Activated T-cell treated with anti-CD3 and anti-CD28 coated beads for 24 hours (primary cell): Measurements from ENCODE around the gene TNNT1.

ENCODE experiments used
- DNase-seq: peaks from one replicate; pipeline ENCODE4 v3.0.0-alpha.2; 2020; ENCODE audit warnings: low read depth

Gene TNNT1

DNA sequence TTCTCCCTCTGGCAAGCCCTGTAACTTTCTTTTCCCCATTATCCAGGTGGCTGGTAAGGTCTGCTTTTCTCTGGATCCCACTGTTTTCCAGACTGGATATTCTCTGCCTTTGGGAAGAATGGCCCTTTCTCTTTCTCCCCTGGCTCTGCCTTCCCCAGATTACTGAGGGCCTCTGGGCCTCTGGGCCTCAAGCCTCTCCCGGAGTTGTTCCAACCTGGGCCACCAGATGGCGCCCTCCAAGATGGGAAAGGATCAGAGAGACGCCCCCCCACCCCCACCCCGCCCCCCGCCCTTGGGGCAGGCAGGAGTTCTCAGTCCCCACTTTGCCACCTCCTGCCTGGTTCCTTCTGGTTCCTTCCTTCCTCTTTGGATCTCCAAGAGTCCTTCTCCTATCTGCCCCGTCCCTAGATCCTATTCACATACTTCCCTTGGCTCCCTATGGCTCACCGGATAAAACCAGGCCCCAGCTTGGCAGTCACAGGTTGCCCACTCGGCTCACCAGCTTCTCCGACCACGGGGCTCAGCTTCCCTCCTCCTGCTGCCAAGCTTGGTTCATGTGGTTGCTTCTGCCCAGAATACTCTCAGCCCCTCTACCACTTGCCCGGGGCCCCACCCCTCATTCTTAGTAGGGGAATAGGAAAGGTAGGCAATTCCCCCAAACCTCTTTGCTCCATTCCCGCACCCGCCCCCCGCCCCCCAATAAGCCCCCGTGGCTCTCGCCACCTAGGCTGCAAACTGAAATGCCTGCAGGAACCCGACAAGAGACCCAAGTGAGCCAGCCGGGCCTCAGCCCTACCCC is 60.3 kb downstream of the TNNT1 start:
- DNase-seq, result peak; percentile 73

DNA sequence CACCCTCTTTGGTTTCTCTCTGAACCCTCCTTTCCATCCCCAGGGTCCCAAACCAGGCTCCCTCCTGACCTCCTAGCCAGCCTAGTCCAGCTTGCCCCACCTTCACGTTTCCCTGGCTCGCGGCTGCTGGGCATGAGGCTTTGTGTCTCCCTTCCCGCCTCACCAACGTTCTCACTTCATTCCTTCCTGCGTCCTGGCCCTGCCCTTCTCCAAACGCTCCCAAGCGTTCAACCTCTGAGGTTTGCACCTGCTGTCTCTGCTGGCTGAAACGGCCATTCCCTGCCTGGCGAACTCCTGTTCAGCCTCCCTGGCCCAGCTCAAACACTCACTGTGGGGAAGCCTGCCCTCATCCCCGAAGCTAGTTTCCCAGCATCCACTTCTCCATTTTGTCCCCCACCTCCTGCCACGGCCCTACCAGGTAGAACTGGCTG is 61.0 kb downstream of the TNNT1 start:
- DNase-seq, result no peak

DNA sequence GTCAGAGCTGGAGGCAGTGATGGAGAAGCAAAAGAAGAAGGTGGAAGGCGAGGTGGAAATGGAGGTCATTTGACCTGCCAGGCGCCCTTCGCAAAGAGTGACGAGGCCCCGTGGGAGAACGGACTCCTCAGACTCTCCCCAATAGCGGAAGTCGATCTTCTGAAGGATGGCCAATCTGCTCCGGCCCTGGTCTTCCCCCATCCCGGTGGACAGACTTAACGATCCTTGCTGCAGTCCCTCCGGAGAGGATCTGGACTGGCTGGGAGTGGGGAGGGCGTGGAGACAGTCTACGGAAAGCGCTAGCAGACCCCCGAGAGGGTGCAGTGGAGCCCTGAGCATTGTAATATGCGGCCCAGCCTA is 61.5 kb downstream of the TNNT1 start:
- DNase-seq, result no peak

DNA sequence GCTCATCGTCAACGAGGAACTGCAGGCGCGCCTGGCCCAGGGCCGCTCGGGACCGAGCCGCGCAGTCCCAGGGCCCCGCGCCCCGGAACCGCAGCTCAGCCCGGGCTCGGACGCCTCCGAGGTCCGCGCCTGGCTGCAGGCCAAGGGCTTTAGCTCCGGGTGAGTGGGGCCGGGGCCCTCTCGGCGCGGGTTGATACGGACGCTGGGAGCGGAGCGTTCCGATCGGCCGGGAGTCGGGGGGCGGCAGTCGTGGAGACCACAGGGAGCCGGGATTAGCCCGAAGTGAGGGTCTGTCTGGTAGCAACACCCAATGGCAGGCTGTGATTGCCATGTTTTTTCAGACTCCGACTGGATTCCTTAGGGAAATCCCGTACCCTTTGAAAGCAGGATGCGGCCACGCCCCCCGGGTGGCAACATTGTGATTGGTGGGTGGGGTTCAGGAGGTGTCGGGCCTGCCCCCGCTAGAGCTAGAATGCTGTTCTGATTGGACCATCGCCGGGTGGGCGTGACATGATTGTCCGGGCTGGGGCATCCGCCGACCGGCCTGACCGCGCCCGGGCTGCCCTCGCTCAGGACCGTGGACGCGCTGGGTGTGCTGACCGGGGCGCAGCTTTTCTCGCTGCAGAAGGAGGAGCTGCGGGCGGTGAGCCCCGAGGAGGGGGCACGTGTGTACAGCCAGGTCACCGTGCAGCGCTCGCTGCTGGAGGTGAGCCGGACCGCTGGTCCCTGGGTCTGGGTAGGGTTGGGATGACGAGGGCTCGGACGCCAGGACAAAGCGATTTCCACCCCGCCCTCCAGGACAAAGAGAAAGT is 62.1 kb downstream of the TNNT1 start:
- DNase-seq, result peak; percentile 42

DNA sequence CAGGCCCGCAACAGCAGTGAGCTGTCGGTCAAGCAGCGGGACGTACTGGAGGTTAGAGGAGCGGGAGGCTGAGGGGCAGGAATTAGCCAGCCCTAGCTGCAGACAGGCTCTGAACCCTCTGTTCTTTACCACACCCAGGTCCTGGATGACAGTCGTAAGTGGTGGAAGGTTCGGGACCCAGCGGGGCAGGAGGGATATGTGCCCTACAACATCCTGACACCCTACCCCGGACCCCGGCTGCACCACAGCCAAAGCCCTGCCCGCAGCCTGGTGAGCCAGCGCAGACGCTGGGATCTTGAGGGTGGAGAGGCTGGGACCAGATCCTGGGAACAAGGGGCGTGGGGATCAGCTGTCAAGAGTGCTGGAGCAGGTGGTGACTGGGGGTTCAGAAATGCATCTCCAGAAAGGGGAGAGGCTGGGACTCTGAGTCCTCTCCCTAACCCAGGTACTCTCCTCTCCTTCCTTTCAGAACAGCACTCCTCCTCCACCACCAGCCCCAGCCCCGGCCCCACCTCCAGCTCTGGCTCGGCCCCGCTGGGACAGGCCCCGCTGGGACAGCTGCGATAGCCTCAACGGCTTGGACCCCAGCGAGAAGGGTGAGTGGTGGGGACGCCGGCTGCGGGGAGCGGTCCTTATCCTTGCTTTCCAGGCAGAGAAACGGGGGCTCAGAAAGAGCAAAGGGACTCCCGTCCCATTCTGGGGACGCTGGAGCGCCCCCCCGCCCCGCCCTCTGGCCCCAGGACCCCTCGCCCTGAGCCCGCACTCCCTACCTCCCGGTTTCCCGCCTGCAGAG is 62.9 kb downstream of the TNNT1 start:
- DNase-seq, result no peak

DNA sequence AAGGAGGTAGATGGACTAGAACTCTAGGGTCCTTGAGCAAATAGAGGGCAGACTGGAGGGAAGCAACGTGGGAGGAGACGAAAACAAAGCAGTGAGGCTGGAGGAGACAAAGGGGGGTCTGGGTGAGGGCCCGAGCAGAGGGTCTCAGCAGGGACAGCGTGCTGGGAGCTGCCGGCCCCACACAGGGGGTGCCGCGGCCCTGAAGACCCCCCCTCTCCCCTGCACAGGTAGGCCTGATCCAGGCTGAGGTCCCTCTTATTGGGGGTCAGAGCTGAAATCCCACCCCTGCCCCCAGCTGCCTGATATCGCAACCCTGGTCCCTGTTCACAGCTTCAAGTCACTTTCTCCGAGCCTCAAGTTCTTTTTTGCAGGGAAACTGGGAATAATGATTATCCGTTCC is 64.6 kb downstream of the TNNT1 start:
- no peak for DNase-seq

DNA sequence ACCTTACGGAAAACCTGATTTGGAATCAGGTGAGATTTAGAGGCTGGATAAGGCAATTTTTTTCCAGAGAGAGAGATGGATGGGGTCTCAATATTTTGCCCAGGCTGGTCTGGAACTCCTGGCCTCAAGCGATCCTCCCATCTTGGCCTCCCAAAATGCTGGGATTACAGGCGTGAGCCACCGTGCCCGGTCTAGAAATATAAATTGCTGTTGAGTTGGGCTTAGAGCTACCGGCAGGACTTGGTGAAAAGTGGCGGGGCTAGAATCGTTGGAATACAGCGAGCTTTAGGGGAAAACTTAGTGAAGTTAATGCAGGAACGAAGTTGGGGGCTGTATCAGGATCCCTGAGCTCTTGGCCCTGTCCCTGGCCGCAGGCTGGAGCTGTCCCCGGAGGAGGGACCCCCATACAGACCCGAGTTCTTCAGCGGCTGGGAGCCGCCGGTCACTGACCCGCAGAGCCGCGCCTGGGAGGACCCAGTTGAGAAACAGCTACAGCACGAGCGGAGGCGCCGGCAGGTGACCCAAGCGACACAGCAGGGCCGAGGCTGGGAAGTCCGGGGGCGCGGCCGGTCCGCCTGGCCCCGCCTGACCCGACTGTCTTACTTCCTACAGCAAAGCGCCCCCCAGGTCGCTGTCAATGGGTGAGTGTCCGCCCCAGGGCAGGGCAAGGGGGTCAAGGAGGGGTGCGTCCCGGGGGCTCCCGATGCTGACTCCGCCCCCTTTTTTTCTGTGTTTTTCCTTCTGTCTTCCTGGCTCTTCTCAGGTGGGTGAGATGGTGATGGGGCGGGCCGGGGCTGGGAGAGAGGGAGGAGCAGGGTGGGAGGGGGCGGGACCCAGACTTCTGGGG is 65.8 kb downstream of the TNNT1 start:
- no peak for DNase-seq
